ENCODE data around the gene KCNG2. TPM values are rescaled to one million over a fixed set of nuclear protein-coding genes. Genes with fewer than 3 reads are reported as not detected.

The KCNG2 gene
- total and polyA plus RNA-seq, 4 donors: 0.03 to 0.23 (median 0.08) TPM; not detected in 1

DNA sequence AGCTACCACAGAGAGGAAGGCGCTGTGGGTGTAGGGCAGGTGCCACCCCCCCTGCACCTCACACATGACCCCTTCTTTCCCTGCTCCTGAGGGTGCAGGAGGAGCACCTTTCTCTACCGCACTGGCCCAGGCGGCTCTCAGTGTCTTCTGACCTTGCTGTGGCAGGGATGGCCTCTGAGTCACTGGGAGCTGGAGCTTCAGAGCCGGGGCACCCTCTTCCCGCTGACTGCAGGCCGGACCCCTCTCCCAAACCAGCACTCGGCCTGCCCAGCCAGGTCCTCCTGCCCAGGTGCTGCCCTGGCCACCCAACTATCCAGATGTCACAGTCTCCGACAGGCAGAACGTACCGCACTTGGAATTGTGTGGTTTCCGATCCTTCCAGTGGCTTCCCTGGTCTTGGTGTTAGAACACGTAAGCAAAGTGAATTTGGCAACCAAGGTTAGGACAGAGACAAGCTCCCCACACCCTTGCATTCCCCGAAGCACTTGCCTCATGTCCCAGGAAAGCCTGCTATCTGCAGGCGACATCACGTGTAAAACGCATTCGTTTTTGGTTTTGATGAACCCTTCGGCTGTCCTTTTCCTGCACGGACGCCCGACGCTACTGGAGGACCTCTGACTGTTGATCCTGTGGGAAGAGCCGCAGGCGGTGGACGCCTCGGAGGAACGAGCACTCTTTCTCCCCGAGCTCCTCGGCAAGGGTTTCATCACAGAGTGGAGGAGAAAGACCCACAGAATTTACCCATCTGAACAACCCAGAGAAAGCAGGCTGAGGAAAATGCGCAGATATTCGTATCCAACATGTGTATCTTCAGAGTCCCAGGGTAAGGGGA lies 24.7 kb upstream of the KCNG2 start:
- no peak overlapping the region for H3K27ac ChIP-seq (ENCODE audit: low read depth in 1 of 2, low read length in 2 of 2)
- H3K27me3 ChIP-seq (ENCODE audit: control insufficient read depth in 4 of 4, insufficient read depth in 4 of 4, low read length in 3 of 4): no peaks in the 10 kb centered on the region
- no peak for DNase-seq (ENCODE audit: low spot score)
- H3K4me3 ChIP-seq (ENCODE audit: low read depth in 1 of 3, low read length in 3 of 3): no peak overlapping the region
- peaks cover 0 to 7% (median 1%) of the 10 kb centered on the region in 4 donors for H3K9me3 ChIP-seq (ENCODE audit: control insufficient read depth in 4 of 4, low read length in 3 of 4)
- TF ChIP-seq NR2F2 (IDR thresholded peaks at IDR 0.05): no peak
- TF ChIP-seq RAD21 (IDR thresholded peaks at IDR 0.05): no peak
- no peak for TF ChIP-seq JUND (IDR thresholded peaks at IDR 0.05)
- TF ChIP-seq, protein P1, sequence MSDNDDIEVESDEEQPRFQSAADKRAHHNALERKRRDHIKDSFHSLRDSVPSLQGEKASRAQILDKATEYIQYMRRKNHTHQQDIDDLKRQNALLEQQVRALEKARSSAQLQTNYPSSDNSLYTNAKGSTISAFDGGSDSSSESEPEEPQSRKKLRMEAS (IDR thresholded peaks at IDR 0.05): no peak
- TF ChIP-seq HNF4A (conservative IDR thresholded peaks at IDR 0.05): no peak
- no peak for TF ChIP-seq SP1 (IDR thresholded peaks at IDR 0.05)
- no peak for TF ChIP-seq RXRA (IDR thresholded peaks at IDR 0.05)
- TF ChIP-seq HNF4G (IDR thresholded peaks at IDR 0.05): no peak
- TF ChIP-seq GABPA (IDR thresholded peaks at IDR 0.05 in 1 of 2, conservative IDR thresholded peaks at IDR 0.05 in 1 of 2): no peak
- no peaks in the 10 kb centered on the region for H3K4me1 ChIP-seq (ENCODE audit: control insufficient read depth in 4 of 4, insufficient read depth in 4 of 4, low read length in 3 of 4)
- H3K36me3 ChIP-seq (ENCODE audit: control insufficient read depth in 4 of 4, insufficient read depth in 3 of 4, low read depth in 1 of 4, low read length in 3 of 4): peaks cover 0 to 2% (median 0%) of the 10 kb centered on the region in 4 donors
- WGBS: 91% methylated on average over 31 of the region's 31 CpGs
- no peak overlapping the region for H3K9ac ChIP-seq (ENCODE audit: low read depth in 1 of 2, low read length in 2 of 2)

DNA sequence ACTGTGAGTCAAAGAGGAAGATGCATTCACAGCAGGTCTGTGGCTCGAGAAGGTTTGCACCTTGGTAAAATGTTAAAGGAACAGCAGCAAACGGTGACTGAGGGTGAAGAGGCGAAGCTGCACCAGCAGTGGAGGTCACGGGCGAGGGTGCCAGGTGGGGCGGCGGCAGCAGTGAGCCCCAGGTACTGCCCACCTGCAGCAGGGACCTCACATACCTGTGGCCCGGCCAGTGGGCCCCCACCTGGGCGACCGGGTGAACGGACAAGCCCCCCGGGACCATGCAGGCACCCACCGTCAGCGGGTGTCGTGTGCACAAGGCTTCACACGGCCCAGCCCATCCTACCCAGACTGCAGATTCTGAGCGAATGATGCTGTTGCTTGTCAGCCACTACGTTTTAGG lies 23.6 kb upstream of the KCNG2 start:
- no peaks in the 10 kb centered on the region for H3K4me1 ChIP-seq (ENCODE audit: control insufficient read depth in 4 of 4, insufficient read depth in 4 of 4, low read length in 3 of 4)

More for the DNA sequence above, 23.6 kb upstream of the KCNG2 start:
- H3K27me3 ChIP-seq (ENCODE audit: control insufficient read depth in 4 of 4, insufficient read depth in 4 of 4, low read length in 3 of 4): no peaks in the 10 kb centered on the region
- TF ChIP-seq RXRA (IDR thresholded peaks at IDR 0.05) (no peak), SP1 (IDR thresholded peaks at IDR 0.05) (no peak), EGR1 (IDR thresholded peaks at IDR 0.05; ENCODE audit: low read depth in 2 of 2) (no peak), YY1 (IDR thresholded peaks at IDR 0.05) (no peak), JUND (IDR thresholded peaks at IDR 0.05) (no peak), HNF4G (IDR thresholded peaks at IDR 0.05) (no peak), TAF1 (conservative IDR thresholded peaks at IDR 0.05) (no peak), RAD21 (IDR thresholded peaks at IDR 0.05) (no peak), NR2F2 (IDR thresholded peaks at IDR 0.05) (no peak)
- TF ChIP-seq, protein P2, sequence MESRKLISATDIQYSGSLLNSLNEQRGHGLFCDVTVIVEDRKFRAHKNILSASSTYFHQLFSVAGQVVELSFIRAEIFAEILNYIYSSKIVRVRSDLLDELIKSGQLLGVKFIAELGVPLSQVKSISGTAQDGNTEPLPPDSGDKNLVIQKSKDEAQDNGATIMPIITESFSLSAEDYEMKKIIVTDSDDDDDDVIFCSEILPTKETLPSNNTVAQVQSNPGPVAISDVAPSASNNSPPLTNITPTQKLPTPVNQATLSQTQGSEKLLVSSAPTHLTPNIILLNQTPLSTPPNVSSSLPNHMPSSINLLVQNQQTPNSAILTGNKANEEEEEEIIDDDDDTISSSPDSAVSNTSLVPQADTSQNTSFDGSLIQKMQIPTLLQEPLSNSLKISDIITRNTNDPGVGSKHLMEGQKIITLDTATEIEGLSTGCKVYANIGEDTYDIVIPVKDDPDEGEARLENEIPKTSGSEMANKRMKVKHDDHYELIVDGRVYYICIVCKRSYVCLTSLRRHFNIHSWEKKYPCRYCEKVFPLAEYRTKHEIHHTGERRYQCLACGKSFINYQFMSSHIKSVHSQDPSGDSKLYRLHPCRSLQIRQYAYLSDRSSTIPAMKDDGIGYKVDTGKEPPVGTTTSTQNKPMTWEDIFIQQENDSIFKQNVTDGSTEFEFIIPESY (IDR thresholded peaks at IDR 0.05): no peak
- TF ChIP-seq, protein P3, sequence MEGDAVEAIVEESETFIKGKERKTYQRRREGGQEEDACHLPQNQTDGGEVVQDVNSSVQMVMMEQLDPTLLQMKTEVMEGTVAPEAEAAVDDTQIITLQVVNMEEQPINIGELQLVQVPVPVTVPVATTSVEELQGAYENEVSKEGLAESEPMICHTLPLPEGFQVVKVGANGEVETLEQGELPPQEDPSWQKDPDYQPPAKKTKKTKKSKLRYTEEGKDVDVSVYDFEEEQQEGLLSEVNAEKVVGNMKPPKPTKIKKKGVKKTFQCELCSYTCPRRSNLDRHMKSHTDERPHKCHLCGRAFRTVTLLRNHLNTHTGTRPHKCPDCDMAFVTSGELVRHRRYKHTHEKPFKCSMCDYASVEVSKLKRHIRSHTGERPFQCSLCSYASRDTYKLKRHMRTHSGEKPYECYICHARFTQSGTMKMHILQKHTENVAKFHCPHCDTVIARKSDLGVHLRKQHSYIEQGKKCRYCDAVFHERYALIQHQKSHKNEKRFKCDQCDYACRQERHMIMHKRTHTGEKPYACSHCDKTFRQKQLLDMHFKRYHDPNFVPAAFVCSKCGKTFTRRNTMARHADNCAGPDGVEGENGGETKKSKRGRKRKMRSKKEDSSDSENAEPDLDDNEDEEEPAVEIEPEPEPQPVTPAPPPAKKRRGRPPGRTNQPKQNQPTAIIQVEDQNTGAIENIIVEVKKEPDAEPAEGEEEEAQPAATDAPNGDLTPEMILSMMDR (IDR thresholded peaks at IDR 0.05; ENCODE audit: low read depth, low read length, missing input control): no peak
- TF ChIP-seq, protein P4, sequence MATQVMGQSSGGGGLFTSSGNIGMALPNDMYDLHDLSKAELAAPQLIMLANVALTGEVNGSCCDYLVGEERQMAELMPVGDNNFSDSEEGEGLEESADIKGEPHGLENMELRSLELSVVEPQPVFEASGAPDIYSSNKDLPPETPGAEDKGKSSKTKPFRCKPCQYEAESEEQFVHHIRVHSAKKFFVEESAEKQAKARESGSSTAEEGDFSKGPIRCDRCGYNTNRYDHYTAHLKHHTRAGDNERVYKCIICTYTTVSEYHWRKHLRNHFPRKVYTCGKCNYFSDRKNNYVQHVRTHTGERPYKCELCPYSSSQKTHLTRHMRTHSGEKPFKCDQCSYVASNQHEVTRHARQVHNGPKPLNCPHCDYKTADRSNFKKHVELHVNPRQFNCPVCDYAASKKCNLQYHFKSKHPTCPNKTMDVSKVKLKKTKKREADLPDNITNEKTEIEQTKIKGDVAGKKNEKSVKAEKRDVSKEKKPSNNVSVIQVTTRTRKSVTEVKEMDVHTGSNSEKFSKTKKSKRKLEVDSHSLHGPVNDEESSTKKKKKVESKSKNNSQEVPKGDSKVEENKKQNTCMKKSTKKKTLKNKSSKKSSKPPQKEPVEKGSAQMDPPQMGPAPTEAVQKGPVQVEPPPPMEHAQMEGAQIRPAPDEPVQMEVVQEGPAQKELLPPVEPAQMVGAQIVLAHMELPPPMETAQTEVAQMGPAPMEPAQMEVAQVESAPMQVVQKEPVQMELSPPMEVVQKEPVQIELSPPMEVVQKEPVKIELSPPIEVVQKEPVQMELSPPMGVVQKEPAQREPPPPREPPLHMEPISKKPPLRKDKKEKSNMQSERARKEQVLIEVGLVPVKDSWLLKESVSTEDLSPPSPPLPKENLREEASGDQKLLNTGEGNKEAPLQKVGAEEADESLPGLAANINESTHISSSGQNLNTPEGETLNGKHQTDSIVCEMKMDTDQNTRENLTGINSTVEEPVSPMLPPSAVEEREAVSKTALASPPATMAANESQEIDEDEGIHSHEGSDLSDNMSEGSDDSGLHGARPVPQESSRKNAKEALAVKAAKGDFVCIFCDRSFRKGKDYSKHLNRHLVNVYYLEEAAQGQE (IDR thresholded peaks at IDR 0.05): no peak
- TF ChIP-seq, protein P1 (IDR thresholded peaks at IDR 0.05): no peak
- H3K4me3 ChIP-seq (ENCODE audit: low read depth in 1 of 3, low read length in 3 of 3): no peak overlapping the region
- no peak for DNase-seq (ENCODE audit: low spot score)
- H3K27ac ChIP-seq (ENCODE audit: low read depth in 1 of 2, low read length in 2 of 2): no peak overlapping the region
- 76% methylated on average over 18 of the region's 18 CpGs for WGBS
- H3K9ac ChIP-seq (ENCODE audit: low read depth in 1 of 2, low read length in 2 of 2): no peak overlapping the region
- H3K9me3 ChIP-seq (ENCODE audit: control insufficient read depth in 4 of 4, low read length in 3 of 4): peaks cover 0 to 7% (median 1%) of the 10 kb centered on the region in 4 donors
- H3K36me3 ChIP-seq (ENCODE audit: control insufficient read depth in 4 of 4, insufficient read depth in 3 of 4, low read depth in 1 of 4, low read length in 3 of 4): peaks cover 0 to 2% (median 0%) of the 10 kb centered on the region in 4 donors

All from liver (tissue), 9 donors.